OCI-LY3 (cell line): ENCODE measurements around the gene PRPF39.

Source experiments
- H2AFZ ChIP-seq: fragments of 200-600, 300-600 bp; shearing (Covaris generic); 2 replicates; pipeline ENCODE4 v1.6.0; 2014; ENCODE audit warnings: antibody characterized with exemption, low read depth, low read length
- H3K27ac ChIP-seq: fragments of 200-600, 300-600 bp; sonication (generic); 2 replicates; pipeline ENCODE4 v1.5.1; 2014; ENCODE audit warnings: mild to moderate bottlenecking, low read length, moderate library complexity, mixed read lengths
- H3K27me3 ChIP-seq: fragments of 200-600, 300-600 bp; sonication (generic); 2 replicates; pipeline ENCODE4 v1.6.1; 2014; ENCODE audit warnings: low read depth, low read length, mixed read lengths
- H3K36me3 ChIP-seq: fragments of 200-600, 300-600 bp; sonication (generic); replicated peaks from 2 replicates; pipeline ENCODE3; 2014; ENCODE audit warnings: low read depth, low read length, mixed read lengths
- H3K4me1 ChIP-seq: fragments of 300-600, 200-600 bp; sonication (generic); 2 replicates; pipeline ENCODE4 v1.6.1; 2014; ENCODE audit warnings: low read length, mixed read lengths
- H3K4me2 ChIP-seq: fragments of 200-600, 300-600 bp; sonication (generic); 2 replicates; pipeline ENCODE4 v1.6.1; 2014; ENCODE audit warnings: low read length, mixed read lengths
- H3K4me3 ChIP-seq: fragments of 300-600, 200-600 bp; sonication (generic); 2 replicates; pipeline ENCODE4 v1.5.1; 2014; ENCODE audit warnings: antibody characterized with exemption, mild to moderate bottlenecking, low read length, moderate library complexity
- H3K79me2 ChIP-seq: fragments of 300-600, 200-600 bp; shearing (Covaris generic); 2 replicates; pipeline ENCODE4 v1.6.1; 2014; ENCODE audit warnings: mild to moderate bottlenecking, low read length, mixed read lengths
- H3K9ac ChIP-seq: fragments of 300-600, 200-600 bp; shearing (Covaris generic); 2 replicates; pipeline ENCODE4 v1.6.0; 2014; ENCODE audit warnings: mild to moderate bottlenecking, low read length, moderate library complexity
- H3K9me3 ChIP-seq: fragments of 200-600, 300-600 bp; shearing (Covaris generic); 2 replicates; pipeline ENCODE4 v1.6.1; 2014; ENCODE audit warnings: low read length, mixed read lengths; ENCODE audit not compliant: insufficient read depth
- H4K20me1 ChIP-seq: fragments of 200-600, 300-600 bp; sonication (generic); 2 replicates; pipeline ENCODE4 v1.6.1; 2016; ENCODE audit warnings: low read length, mixed read lengths; ENCODE audit not compliant: insufficient read depth
- EZH2phosphoT487 ChIP-seq: fragments of 200-600 bp; shearing (Covaris generic); IDR thresholded peaks from 2 replicates; pipeline ENCODE4 v1.6.1; 2018; ENCODE audit warnings: antibody characterized with exemption, mixed run types, low read depth
- TF ChIP-seq, protein P1 (sequence below): fragments of 200-600, 300-600 bp; sonication (generic); IDR thresholded peaks from 2 replicates; pipeline ENCODE4 v1.5.1; 2014; ENCODE audit warnings: antibody characterized with exemption, low read length, low read depth

PRPF39 gene

GRCh38 chr14:45134051-45134958 lies 50.4 kb downstream of the PRPF39 start, which contains the start of gene FKBP3:
FKBP3 (minus strand) TSS chr14:45134481; CDS start chr14:45134456, 25 bp downstream.
- Histone ChIP-seq H3K27me3 (no peaks in the 10 kb centered on the region), H3K4me3 (peak within 1 kb of the TSS; percentile 91), H4K20me1 (no peaks in the 10 kb centered on the region; the same call in 1 of the 2 replicates), H2AFZ (peak within 1 kb of the TSS; percentile 96), H3K4me1 (peaks cover 21% of the 10 kb centered on the region), H3K79me2 (peaks cover 75% of the 10 kb centered on the region), H3K4me2 (peak within 1 kb of the TSS; percentile 90), H3K36me3 (peaks cover 4% of the 10 kb centered on the region), H3K9ac (peak within 1 kb of the TSS; percentile 94), H3K27ac (peak within 1 kb of the TSS; percentile 90), H3K9me3 (no peaks in the 10 kb centered on the region)
- TF ChIP-seq, protein P1, sequence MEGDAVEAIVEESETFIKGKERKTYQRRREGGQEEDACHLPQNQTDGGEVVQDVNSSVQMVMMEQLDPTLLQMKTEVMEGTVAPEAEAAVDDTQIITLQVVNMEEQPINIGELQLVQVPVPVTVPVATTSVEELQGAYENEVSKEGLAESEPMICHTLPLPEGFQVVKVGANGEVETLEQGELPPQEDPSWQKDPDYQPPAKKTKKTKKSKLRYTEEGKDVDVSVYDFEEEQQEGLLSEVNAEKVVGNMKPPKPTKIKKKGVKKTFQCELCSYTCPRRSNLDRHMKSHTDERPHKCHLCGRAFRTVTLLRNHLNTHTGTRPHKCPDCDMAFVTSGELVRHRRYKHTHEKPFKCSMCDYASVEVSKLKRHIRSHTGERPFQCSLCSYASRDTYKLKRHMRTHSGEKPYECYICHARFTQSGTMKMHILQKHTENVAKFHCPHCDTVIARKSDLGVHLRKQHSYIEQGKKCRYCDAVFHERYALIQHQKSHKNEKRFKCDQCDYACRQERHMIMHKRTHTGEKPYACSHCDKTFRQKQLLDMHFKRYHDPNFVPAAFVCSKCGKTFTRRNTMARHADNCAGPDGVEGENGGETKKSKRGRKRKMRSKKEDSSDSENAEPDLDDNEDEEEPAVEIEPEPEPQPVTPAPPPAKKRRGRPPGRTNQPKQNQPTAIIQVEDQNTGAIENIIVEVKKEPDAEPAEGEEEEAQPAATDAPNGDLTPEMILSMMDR, result peak; percentile 48
- TF ChIP-seq EZH2phosphoT487, result no peak

DNA sequence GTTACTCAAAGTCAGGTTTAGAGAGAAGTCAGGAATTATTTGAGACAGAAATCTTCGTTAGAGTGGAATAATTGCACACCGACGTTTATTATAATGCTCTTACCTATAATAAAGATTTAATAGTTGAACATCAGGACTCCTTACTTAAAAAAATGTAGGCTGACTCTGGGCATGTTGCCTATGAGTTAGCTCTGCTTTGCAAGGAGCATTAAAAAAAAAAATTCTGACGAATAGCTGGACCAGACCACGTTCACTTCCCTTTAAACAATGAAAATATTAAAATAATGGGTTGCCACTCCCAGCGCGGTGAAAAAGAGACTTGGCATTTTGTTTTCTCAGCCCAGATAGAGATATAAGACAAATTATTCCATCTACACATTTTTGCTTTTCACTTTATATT lies 51.2 kb downstream of the PRPF39 start:
- Histone ChIP-seq H3K79me2 (peaks cover 83% of the 10 kb centered on the region), H3K4me3 (peak overlapping the region; percentile 91), H3K9me3 (no peaks in the 10 kb centered on the region), H3K9ac (peak overlapping the region; percentile 88), H4K20me1 (no peaks in the 10 kb centered on the region; the same call in 1 of the 2 replicates), H3K27me3 (no peaks in the 10 kb centered on the region), H3K36me3 (no peaks in the 10 kb centered on the region), H3K4me2 (peak overlapping the region; percentile 86), H2AFZ (peak overlapping the region; percentile 96), H3K4me1 (peaks cover 21% of the 10 kb centered on the region), H3K27ac (peak overlapping the region; percentile 90)
- TF ChIP-seq, protein P1, result no peak
- no peak for TF ChIP-seq EZH2phosphoT487

GRCh38 chr14:45135659-45136395 lies 51.9 kb downstream of the PRPF39 start, which contains the start of gene FANCM:
FANCM (plus strand) TSS chr14:45135930; CDS start chr14:45136032, 102 bp downstream.
- peak within 1 kb of the TSS; percentile 96 for H2AFZ ChIP-seq
- H3K36me3 ChIP-seq, result no peaks in the 10 kb centered on the region
- H3K27me3 ChIP-seq, result no peaks in the 10 kb centered on the region
- H3K4me1 ChIP-seq, result peaks cover 21% of the 10 kb centered on the region
- H3K4me2 ChIP-seq, result peak within 1 kb of the TSS; percentile 86
- no peaks in the 10 kb centered on the region; the same call in 1 of the 2 replicates for H4K20me1 ChIP-seq
- peak within 1 kb of the TSS; percentile 88 for H3K9ac ChIP-seq
- peaks cover 83% of the 10 kb centered on the region for H3K79me2 ChIP-seq
- H3K4me3 ChIP-seq, result peak within 1 kb of the TSS; percentile 91
- TF ChIP-seq EZH2phosphoT487, result no peak
- TF ChIP-seq, protein P1, result no peak
- peak within 1 kb of the TSS; percentile 90 for H3K27ac ChIP-seq
- H3K9me3 ChIP-seq, result no peaks in the 10 kb centered on the region
